HL-60/S4 treated with retinoic acid at 250 ng/mL for 4 days and 3 days (cell line): ENCODE results near the gene ATXN1.
"Not testable (repeated sequence)": the region's sequence is repeated elsewhere in the genome, so short reads cannot be mapped to it uniquely, and the experiment has no call there.

ENCODE experiments used
- in situ Hi-C: fragments of 300-500 bp; cut with MboI; formaldehyde crosslinking; loops from 2 replicates; pipeline ENCODE4 v1.7.0; 2022; ENCODE audit warnings: low sequenced_read_pairs

ATXN1 gene

GRCh38 chr6:16278048-16278724 is 483.1 kb downstream of the ATXN1 start:
- in situ Hi-C loops = no loop called here

GRCh38 chr6:16277101-16277981 is 483.9 kb downstream of the ATXN1 start:
- in situ Hi-C loops = no loop called here

GRCh38 chr6:16274885-16275589 is 486.2 kb downstream of the ATXN1 start:
- in situ Hi-C loops = no loop called here

- in situ Hi-C loops = no loop called here
Measured at GRCh38 chr6:16274483-16274882, 486.8 kb downstream of the ATXN1 start.

GRCh38 chr6:16273256-16273655 is 488.0 kb downstream of the ATXN1 start:
- in situ Hi-C loops = no loop called here

GRCh38 chr6:16272201-16272600 is 489.1 kb downstream of the ATXN1 start:
- in situ Hi-C loops = no loop called here

- in situ Hi-C loops = no loop called here
Measured at GRCh38 chr6:16271428-16271827, 489.8 kb downstream of the ATXN1 start.

GRCh38 chr6:16270178-16270794 is 491.0 kb downstream of the ATXN1 start:
- in situ Hi-C loops = no loop called here

- in situ Hi-C loops = not testable (repeated sequence)
Measured at GRCh38 chr6:16269442-16270070, 491.7 kb downstream of the ATXN1 start.

- in situ Hi-C loops = no loop called here
Measured at GRCh38 chr6:16267428-16268263, 493.6 kb downstream of the ATXN1 start.

GRCh38 chr6:16265351-16266341 is 495.6 kb downstream of the ATXN1 start:
- in situ Hi-C loops = no loop called here

GRCh38 chr6:16264785-16265184 is 496.5 kb downstream of the ATXN1 start:
- in situ Hi-C loops = no loop called here

- in situ Hi-C loops = not testable (repeated sequence)
Measured at GRCh38 chr6:16263464-16264099, 497.7 kb downstream of the ATXN1 start.

GRCh38 chr6:16262773-16263172 is 498.5 kb downstream of the ATXN1 start:
- in situ Hi-C loops = not testable (repeated sequence)

- in situ Hi-C loops = not testable (repeated sequence)
Measured at GRCh38 chr6:16260602-16261001, 500.7 kb downstream of the ATXN1 start.

GRCh38 chr6:16259604-16260003 is 501.7 kb downstream of the ATXN1 start:
- in situ Hi-C loops = not testable (repeated sequence)

GRCh38 chr6:16258709-16259075 is 502.6 kb downstream of the ATXN1 start:
- in situ Hi-C loops = no loop called here
